ENCODE measurements around the gene MAST2.

MAST2 gene

GRCh38 chr1:45953934-45954847 lies 150.8 kb downstream of the MAST2 start:
- no peaks in the 10 kb centered on the region for H3K27me3 ChIP-seq (ENCODE audit: insufficient read depth, low read length)
- no peak overlapping the region for H3K4me2 ChIP-seq (ENCODE audit: low read length)
- H3K9me2 ChIP-seq (ENCODE audit: low read depth, low read length), result no peaks in the 10 kb centered on the region
- no peaks in the 10 kb centered on the region for H4K20me1 ChIP-seq (ENCODE audit: insufficient read depth, low read length)
- no peak overlapping the region for H3K4me3 ChIP-seq (ENCODE audit: low read depth, low read length, poor library complexity, severe bottlenecking)
- H3K9me3 ChIP-seq (ENCODE audit: low read length), result no peaks in the 10 kb centered on the region
- no peaks in the 10 kb centered on the region for H3F3A ChIP-seq (ENCODE audit: insufficient read depth, low read length)
- no peak overlapping the region for H3K9ac ChIP-seq (ENCODE audit: low read length)
- TF ChIP-seq EZH2 (IDR thresholded peaks at IDR 0.05; ENCODE audit: borderline replicate concordance, low read length), result no peak
- TF ChIP-seq CTCF (IDR thresholded peaks at IDR 0.05; ENCODE audit: low read length), result no peak
- H2AFZ ChIP-seq (ENCODE audit: low read length), result no peak overlapping the region
- H3K36me3 ChIP-seq (ENCODE audit: insufficient read depth, low read length), result no peaks in the 10 kb centered on the region
- H3K4me1 ChIP-seq (ENCODE audit: insufficient read depth, low read length, severe bottlenecking), result no peaks in the 10 kb centered on the region
- H3K27ac ChIP-seq (ENCODE audit: low read depth, low read length, poor library complexity, severe bottlenecking), result no peak overlapping the region
- H3K79me2 ChIP-seq (ENCODE audit: insufficient read depth, low read length), result no peaks in the 10 kb centered on the region

- H4K20me1 ChIP-seq (ENCODE audit: insufficient read depth, low read length), result no peaks in the 10 kb centered on the region
Measured at GRCh38 chr1:45957684-45958083, 154.3 kb downstream of the MAST2 start.

GRCh38 chr1:45958317-45958716 lies 154.9 kb downstream of the MAST2 start:
- Histone ChIP-seq H3K27ac (ENCODE audit: low read depth, low read length, poor library complexity, severe bottlenecking) (no peak overlapping the region), H3K4me1 (ENCODE audit: insufficient read depth, low read length, severe bottlenecking) (no peaks in the 10 kb centered on the region), H3F3A (ENCODE audit: insufficient read depth, low read length) (no peaks in the 10 kb centered on the region), H2AFZ (ENCODE audit: low read length) (no peak overlapping the region), H3K9me2 (ENCODE audit: low read depth, low read length) (no peaks in the 10 kb centered on the region), H3K9ac (ENCODE audit: low read length) (no peak overlapping the region), H3K27me3 (ENCODE audit: insufficient read depth, low read length) (no peaks in the 10 kb centered on the region), H3K79me2 (ENCODE audit: insufficient read depth, low read length) (no peaks in the 10 kb centered on the region), H3K36me3 (ENCODE audit: insufficient read depth, low read length) (peaks cover 19% of the 10 kb centered on the region), H3K4me3 (ENCODE audit: low read depth, low read length, poor library complexity, severe bottlenecking) (no peak overlapping the region), H3K9me3 (ENCODE audit: low read length) (no peaks in the 10 kb centered on the region), H3K4me2 (ENCODE audit: low read length) (no peak overlapping the region), H4K20me1 (ENCODE audit: insufficient read depth, low read length) (no peaks in the 10 kb centered on the region)
- TF ChIP-seq CTCF (IDR thresholded peaks at IDR 0.05; ENCODE audit: low read length), result no peak
- no peak for TF ChIP-seq EZH2 (IDR thresholded peaks at IDR 0.05; ENCODE audit: borderline replicate concordance, low read length)

More at GRCh38 chr1:45957684-45958083, 154.3 kb downstream of the MAST2 start:
- Histone ChIP-seq H3K9me3 (ENCODE audit: low read length) (no peaks in the 10 kb centered on the region), H3K9me2 (ENCODE audit: low read depth, low read length) (no peaks in the 10 kb centered on the region), H3K27me3 (ENCODE audit: insufficient read depth, low read length) (no peaks in the 10 kb centered on the region), H3K4me2 (ENCODE audit: low read length) (no peak overlapping the region), H3K36me3 (ENCODE audit: insufficient read depth, low read length) (peaks cover 19% of the 10 kb centered on the region), H3K27ac (ENCODE audit: low read depth, low read length, poor library complexity, severe bottlenecking) (no peak overlapping the region), H3K79me2 (ENCODE audit: insufficient read depth, low read length) (no peaks in the 10 kb centered on the region), H3K4me3 (ENCODE audit: low read depth, low read length, poor library complexity, severe bottlenecking) (no peak overlapping the region), H3K9ac (ENCODE audit: low read length) (no peak overlapping the region), H2AFZ (ENCODE audit: low read length) (no peak overlapping the region), H3K4me1 (ENCODE audit: insufficient read depth, low read length, severe bottlenecking) (no peaks in the 10 kb centered on the region), H3F3A (ENCODE audit: insufficient read depth, low read length) (no peaks in the 10 kb centered on the region)
- TF ChIP-seq CTCF (IDR thresholded peaks at IDR 0.05; ENCODE audit: low read length), result no peak
- TF ChIP-seq EZH2 (IDR thresholded peaks at IDR 0.05; ENCODE audit: borderline replicate concordance, low read length), result no peak

Measured in OCI-LY1 (cell line).